HuH-7 (cell line): ENCODE data around the gene ALPL.
A peak's percentile ranks its signal among the peaks of the same experiment; 100 is the strongest.

Experiments
- DNase-seq: peaks from one replicate; pipeline ENCODE4 v3.0.0; 2011; ENCODE audit warnings: low spot score

Gene ALPL

GRCh38 chr1:21618561-21619374, 109.5 kb downstream of the ALPL start:
- DNase-seq: no peak

GRCh38 chr1:21619375-21619947, 110.2 kb downstream of the ALPL start:
- DNase-seq: no peak

GRCh38 chr1:21620011-21620410, 110.8 kb downstream of the ALPL start:
- DNase-seq: no peak

GRCh38 chr1:21620496-21620895, 111.3 kb downstream of the ALPL start:
- DNase-seq: no peak

GRCh38 chr1:21621051-21621450, 111.8 kb downstream of the ALPL start:
- DNase-seq: no peak

- no peak for DNase-seq
These were observed 112.7 kb downstream of the ALPL start for GRCh38 chr1:21621761-21622436.

- peak; percentile 93 for DNase-seq
These were observed 113.5 kb downstream of the ALPL start for GRCh38 chr1:21622466-21623315.

GRCh38 chr1:21623410-21623961, 114.3 kb downstream of the ALPL start:
- peak; percentile 55 for DNase-seq

- DNase-seq: no peak
These were observed 115.6 kb downstream of the ALPL start for GRCh38 chr1:21624571-21625389.

- no peak for DNase-seq
These were observed 116.4 kb downstream of the ALPL start for GRCh38 chr1:21625390-21626190.

- no peak for DNase-seq
These were observed 117.7 kb downstream of the ALPL start for GRCh38 chr1:21626921-21627339.
